Measurements from ENCODE around the gene LRRC4C. TPM values are rescaled to one million over a fixed set of nuclear protein-coding genes. Genes with fewer than 3 reads are reported as not detected.

The LRRC4C gene
- total RNA-seq, 1 experiment from 2014 or later, result not detected

GRCh38 chr11:40370821-40371616, 1088.4 kb downstream of the LRRC4C start:
- BruUV-seq (replicated peaks), result no TSS peak
- CTCF ChIA-PET, result no interaction called here
- TF ChIP-seq CTCF (IDR thresholded peaks at IDR 0.05; ENCODE audit: unreplicated experiment), result no peak
- Mint-ChIP-seq H3K9me3 (ENCODE audit: unreplicated experiment) (no peaks in the 10 kb centered on the region), H3K27me3 (ENCODE audit: insufficient read depth, unreplicated experiment) (no peaks in the 10 kb centered on the region), H3K36me3 (ENCODE audit: insufficient read depth, unreplicated experiment) (no peaks in the 10 kb centered on the region), H3K4me3 (ENCODE audit: unreplicated experiment) (no peak overlapping the region), H3K4me1 (ENCODE audit: insufficient read depth, unreplicated experiment) (no peaks in the 10 kb centered on the region), H3K27ac (ENCODE audit: low read depth, unreplicated experiment) (no peak overlapping the region)
- POLR2A ChIA-PET, result no interaction called here
- intact Hi-C loops (cut with micrococcal nuclease), result no loop called here
- DNase-seq (ENCODE audit: unreplicated experiment), result no peak

- intact Hi-C loops (cut with micrococcal nuclease), result no loop called here
- DNase-seq (ENCODE audit: unreplicated experiment), result no peak
- BruUV-seq (replicated peaks), result no TSS peak
- H3K27ac Mint-ChIP-seq (ENCODE audit: low read depth, unreplicated experiment), result no peak overlapping the region
- POLR2A ChIA-PET, result no interaction called here
- no peak for TF ChIP-seq CTCF (IDR thresholded peaks at IDR 0.05; ENCODE audit: unreplicated experiment)
- no peaks in the 10 kb centered on the region for H3K9me3 Mint-ChIP-seq (ENCODE audit: unreplicated experiment)
- CTCF ChIA-PET, result no interaction called here
- H3K36me3 Mint-ChIP-seq (ENCODE audit: insufficient read depth, unreplicated experiment), result no peaks in the 10 kb centered on the region
- H3K4me3 Mint-ChIP-seq (ENCODE audit: unreplicated experiment), result no peak overlapping the region
- H3K27me3 Mint-ChIP-seq (ENCODE audit: insufficient read depth, unreplicated experiment), result no peaks in the 10 kb centered on the region
- no peaks in the 10 kb centered on the region for H3K4me1 Mint-ChIP-seq (ENCODE audit: insufficient read depth, unreplicated experiment)
Observed at GRCh38 chr11:40360206-40360798, 1099.2 kb downstream of the LRRC4C start.

- POLR2A ChIA-PET, result no interaction called here
- H3K4me3 Mint-ChIP-seq (ENCODE audit: unreplicated experiment), result no peak overlapping the region
Observed at GRCh38 chr11:40354121-40354520, 1105.3 kb downstream of the LRRC4C start.

More at GRCh38 chr11:40354121-40354520, 1105.3 kb downstream of the LRRC4C start:
- intact Hi-C loops (cut with micrococcal nuclease), result no loop called here
- Mint-ChIP-seq H3K36me3 (ENCODE audit: insufficient read depth, unreplicated experiment) (no peaks in the 10 kb centered on the region), H3K27me3 (ENCODE audit: insufficient read depth, unreplicated experiment) (no peaks in the 10 kb centered on the region), H3K27ac (ENCODE audit: low read depth, unreplicated experiment) (no peak overlapping the region), H3K9me3 (ENCODE audit: unreplicated experiment) (no peaks in the 10 kb centered on the region), H3K4me1 (ENCODE audit: insufficient read depth, unreplicated experiment) (no peaks in the 10 kb centered on the region)
- CTCF ChIA-PET, result interaction anchor here (0.6 kb wide), 2 partner anchors 1130 to 1890 kb away, joined by 4 to 6 read pairs; no protein-coding TSS in a partner anchor
- no TSS peak for BruUV-seq (replicated peaks)
- TF ChIP-seq CTCF (IDR thresholded peaks at IDR 0.05; ENCODE audit: unreplicated experiment), result no peak
- DNase-seq (ENCODE audit: unreplicated experiment), result no peak

Data from MCF 10A (cell line).